Measurements from ENCODE around the gene GPR152. TPM values are rescaled to one million over a fixed set of nuclear protein-coding genes. Genes with fewer than 3 reads are reported as not detected.

GPR152 gene
- total RNA-seq, 2 donors from 2014 or later: not detected

DNA sequence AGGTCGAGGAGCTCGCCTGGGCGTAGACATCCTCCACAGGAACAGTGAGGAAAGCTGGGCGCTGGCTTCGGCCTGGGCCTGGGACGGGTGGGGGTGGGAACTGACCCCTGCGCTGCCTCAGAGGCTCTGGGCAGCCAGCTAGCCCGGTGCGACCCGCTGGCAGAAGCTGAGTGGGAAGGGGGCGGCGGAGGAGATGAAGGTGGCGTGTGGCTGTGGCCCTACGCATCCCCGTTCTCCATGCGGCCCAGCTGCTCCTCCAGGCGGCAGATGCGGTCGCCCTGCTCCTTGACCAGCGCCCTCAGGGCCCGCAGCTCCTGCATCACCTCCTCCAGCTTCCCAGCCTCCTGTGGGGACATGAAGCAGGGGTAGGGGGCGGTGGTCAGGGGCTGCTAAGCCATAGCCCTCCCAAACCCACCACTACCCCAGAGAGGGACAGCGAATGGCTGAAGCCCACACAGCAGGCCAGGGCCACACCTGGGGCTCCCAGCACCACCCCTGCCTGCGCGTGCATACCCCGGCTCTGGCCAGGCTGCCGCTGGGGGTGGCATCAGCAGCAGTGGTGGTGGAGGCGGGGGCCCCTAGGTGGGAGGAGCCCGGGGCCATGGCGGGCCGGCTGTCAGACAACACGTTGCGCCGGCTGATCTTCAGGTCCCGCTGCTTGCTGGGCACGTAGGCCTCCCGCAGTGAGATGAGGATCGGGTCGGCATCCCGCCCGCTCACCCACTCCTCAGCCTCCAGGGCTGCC is 14.2 kb downstream of the GPR152 start:
- Histone ChIP-seq H3K4me1 (replicated peaks) (peaks cover 16% of the 10 kb centered on the region), H3K36me3 (peaks cover 8 to 22% of the 10 kb centered on the region in 2 donors), H3K27ac (no peak overlapping the region), H3K4me3 (peak overlapping the region; percentile 1 to 5), H3K9me3 (no peaks in the 10 kb centered on the region), H3K27me3 (replicated peaks; ENCODE audit: insufficient read depth) (no peaks in the 10 kb centered on the region)
- DNase-seq (ENCODE audit: low spot score): no peak
- intact Hi-C loops (cut with DNase I): no loop called here
- TF ChIP-seq CTCF (IDR thresholded peaks at IDR 0.05): no peak
- no peak for TF ChIP-seq POLR2A (IDR thresholded peaks at IDR 0.05)
- TF ChIP-seq POLR2AphosphoS5 (IDR thresholded peaks at IDR 0.05): no peak
- WGBS: 81% methylated on average over 23 of the region's 41 CpGs

- intact Hi-C loops (cut with DNase I): no loop called here
- DNase-seq (ENCODE audit: low spot score): no peak
- H3K4me3 ChIP-seq: peak overlapping the region; percentile 1 to 5
- H3K27me3 ChIP-seq (replicated peaks; ENCODE audit: insufficient read depth): no peaks in the 10 kb centered on the region
- TF ChIP-seq POLR2AphosphoS5 (IDR thresholded peaks at IDR 0.05): no peak
- no peak for TF ChIP-seq POLR2A (IDR thresholded peaks at IDR 0.05)
- TF ChIP-seq CTCF (IDR thresholded peaks at IDR 0.05): no peak
- 68% methylated on average over 3 of the region's 3 CpGs for WGBS
- H3K36me3 ChIP-seq: peaks cover 13 to 22% of the 10 kb centered on the region in 2 donors
- H3K9me3 ChIP-seq: no peaks in the 10 kb centered on the region
- no peak overlapping the region for H3K27ac ChIP-seq
- H3K4me1 ChIP-seq (replicated peaks): peaks cover 16% of the 10 kb centered on the region
Measured at GRCh38 chr11:67437809-67438157, 14.7 kb downstream of the GPR152 start.

DNA sequence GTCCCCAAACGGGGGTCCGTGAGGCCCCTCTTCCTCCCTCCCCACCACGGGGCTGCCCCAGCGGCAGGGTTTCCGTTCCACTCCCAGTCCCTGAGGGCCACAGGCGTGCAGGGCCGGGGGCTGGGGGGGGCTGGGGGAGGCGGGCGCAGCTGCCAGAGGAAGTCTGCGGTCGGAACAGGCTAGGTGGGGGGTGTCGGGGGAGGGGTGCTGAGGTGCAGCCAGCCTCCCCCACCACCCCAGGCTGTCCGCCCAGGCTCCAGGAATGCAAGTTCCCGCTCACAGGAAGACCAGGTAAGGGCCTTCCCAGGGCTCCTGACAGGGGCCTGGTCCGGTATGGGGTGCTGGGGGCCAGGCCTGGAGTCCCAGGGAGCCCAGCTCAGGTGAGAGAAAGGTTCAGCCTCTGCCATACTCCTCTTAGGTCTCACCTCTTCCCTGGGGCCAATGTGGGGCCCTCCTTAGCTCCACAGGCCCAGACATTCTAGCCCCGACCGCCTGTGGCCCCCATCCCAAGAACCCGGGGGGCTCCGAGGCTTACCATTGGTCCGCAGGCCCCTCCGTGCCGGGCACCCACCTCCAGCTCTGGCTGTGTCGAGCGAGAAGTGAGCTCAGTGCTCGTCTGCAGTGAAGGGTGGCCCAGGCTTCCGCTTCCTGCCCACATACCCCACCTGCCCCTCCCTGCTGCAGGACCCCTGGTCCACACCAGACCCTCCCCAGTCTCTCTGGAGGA is 15.3 kb downstream of the GPR152 start, which contains the start of gene PTPRCAP:
TSS of gene PTPRCAP (minus strand) at position 601 of the 727 bp plus-strand sequence. CDS start at position 538, 63 bp downstream.
- peaks cover 16 to 22% of the 10 kb centered on the region in 2 donors for H3K36me3 ChIP-seq
- H3K4me3 ChIP-seq: peak within 1 kb of the TSS; percentile 1 to 5

GRCh38 chr11:67436459-67437081 is 16.0 kb downstream of the GPR152 start:
- 49% methylated on average over 6 of the region's 6 CpGs for WGBS
- no peak for TF ChIP-seq POLR2A (IDR thresholded peaks at IDR 0.05)
- TF ChIP-seq CTCF (IDR thresholded peaks at IDR 0.05): no peak
- no peak for TF ChIP-seq POLR2AphosphoS5 (IDR thresholded peaks at IDR 0.05)
- Histone ChIP-seq H3K27ac (peak overlapping the region in 1 of 2 donors; percentile 4), H3K4me1 (replicated peaks) (peaks cover 8% of the 10 kb centered on the region), H3K27me3 (replicated peaks; ENCODE audit: insufficient read depth) (no peaks in the 10 kb centered on the region), H3K36me3 (peaks cover 16 to 19% of the 10 kb centered on the region in 2 donors), H3K9me3 (no peaks in the 10 kb centered on the region), H3K4me3 (no peak overlapping the region)
- DNase-seq (ENCODE audit: low spot score): no peak
- intact Hi-C loops (cut with DNase I): no loop called here

More for the DNA sequence above, 15.3 kb downstream of the GPR152 start, which contains the start of gene PTPRCAP:
- intact Hi-C loops (cut with DNase I): no loop called here
- Histone ChIP-seq H3K27me3 (replicated peaks; ENCODE audit: insufficient read depth) (no peaks in the 10 kb centered on the region), H3K27ac (peak within 1 kb of the TSS in 1 of 2 donors; percentile 4), H3K4me1 (replicated peaks) (peaks cover 13% of the 10 kb centered on the region), H3K9me3 (no peaks in the 10 kb centered on the region)
- TF ChIP-seq CTCF (IDR thresholded peaks at IDR 0.05) (no peak), POLR2A (IDR thresholded peaks at IDR 0.05) (no peak), POLR2AphosphoS5 (IDR thresholded peaks at IDR 0.05) (no peak)
- 72% methylated on average over 14 of the region's 26 CpGs for WGBS
- no peak for DNase-seq (ENCODE audit: low spot score)
